HG03060 (cell line): Measurements from ENCODE around the gene CUL4A.

Source experiments
- ATAC-seq: cut with Tn5 transposase; IDR thresholded peaks from one replicate; pipeline ENCODE4 v1.9.1; 2021; ENCODE audit warnings: low read depth, moderate number of reproducible peaks; ENCODE audit not compliant: unreplicated experiment

The CUL4A gene

DNA sequence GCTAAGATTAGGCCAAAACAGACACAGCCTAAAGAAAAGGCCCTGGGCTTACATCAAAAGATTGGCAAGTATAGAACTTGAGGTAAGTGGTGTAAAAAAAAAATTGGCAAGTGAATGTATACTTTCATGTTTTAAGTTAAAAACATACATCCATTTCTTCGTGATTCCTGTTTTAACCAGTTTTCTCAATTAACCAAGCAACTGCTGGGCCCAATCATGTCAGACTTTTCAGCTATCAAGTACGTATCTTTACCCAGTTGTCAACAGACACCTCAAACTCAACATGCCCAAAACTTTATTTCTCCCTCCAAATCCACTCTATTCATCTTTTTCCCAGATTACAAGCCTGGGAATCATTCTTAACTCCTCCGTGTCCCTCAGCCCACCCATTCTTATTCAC lies 2.0 kb upstream of the CUL4A start:
- no peak for ATAC-seq

DNA sequence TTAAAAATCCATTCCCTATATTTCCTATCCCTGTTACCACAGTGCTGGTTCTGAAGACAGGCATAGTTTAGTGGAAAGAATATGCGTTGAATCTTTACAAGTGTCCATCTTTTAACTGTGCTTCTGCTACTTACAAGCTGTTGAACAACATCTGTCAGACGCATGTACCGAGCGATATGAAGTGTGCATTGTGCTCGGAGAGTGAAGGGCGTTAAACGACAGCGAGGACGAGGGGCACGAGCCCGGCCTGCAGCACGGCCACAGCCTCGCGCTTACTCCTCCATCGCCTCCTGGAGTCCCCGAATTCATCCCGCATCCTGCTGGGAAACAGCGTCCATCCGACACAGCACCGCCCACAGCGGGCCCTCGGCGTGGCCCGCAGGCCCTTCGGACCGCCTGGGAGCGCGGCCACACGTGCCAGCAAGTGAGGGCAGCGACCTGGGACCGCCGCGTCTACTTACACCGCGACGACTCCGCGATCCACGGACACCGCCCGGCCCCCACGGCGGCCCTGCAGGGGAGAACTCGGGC lies 1.5 kb upstream of the CUL4A start:
- ATAC-seq, result peak; percentile 3

DNA sequence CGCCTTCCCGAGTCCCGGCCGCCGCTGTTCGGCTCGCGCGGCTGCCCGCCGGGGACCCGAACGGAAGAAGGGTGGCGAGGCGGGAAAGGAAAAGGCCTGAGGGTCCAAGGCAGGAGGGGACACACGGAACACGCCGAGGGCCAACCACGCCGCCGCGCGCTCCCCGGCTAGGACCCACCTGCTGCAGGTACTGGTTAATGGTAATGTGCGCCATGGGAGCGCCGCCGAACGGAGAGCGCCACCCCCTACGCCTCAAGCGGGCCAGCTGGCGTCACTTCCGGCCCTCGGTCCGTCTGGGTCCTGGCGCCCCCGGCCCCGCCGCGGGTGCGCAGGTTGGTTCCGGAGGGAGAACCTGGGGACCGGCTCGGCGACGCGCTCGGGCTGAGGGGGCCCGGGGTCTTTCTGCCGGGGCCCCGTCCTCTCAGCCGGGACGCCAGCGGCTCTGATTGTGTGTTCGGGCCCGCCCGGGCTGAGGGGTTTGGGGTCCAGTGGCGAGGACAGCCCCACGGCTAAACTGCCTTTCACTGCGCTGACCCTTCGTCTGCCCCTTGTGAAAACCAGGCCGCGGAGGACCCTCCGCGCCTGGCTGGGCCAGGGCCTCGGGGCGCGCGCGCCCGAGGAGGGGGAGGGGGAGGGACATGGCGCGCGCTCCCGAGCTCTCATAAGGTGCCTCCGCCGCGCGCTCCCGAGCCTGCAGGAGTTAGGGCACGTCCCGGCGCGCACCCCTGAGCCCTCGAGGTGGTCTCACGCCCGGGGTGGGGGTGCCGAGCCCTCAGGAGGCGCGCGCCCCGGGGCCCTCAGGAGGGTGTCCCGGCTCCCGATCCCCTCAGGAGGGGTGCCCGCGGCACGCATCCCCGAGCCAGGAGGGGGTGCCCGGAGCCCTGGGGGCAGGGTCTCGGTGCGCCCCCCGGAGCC lies 735 bp upstream of the CUL4A start, which contains the start of gene PCID2:
PCID2 (minus strand) TSS at position 249 of the 915 bp plus-strand sequence; CDS start at position 214, 35 bp downstream.
- ATAC-seq, result peak; percentile 42

DNA sequence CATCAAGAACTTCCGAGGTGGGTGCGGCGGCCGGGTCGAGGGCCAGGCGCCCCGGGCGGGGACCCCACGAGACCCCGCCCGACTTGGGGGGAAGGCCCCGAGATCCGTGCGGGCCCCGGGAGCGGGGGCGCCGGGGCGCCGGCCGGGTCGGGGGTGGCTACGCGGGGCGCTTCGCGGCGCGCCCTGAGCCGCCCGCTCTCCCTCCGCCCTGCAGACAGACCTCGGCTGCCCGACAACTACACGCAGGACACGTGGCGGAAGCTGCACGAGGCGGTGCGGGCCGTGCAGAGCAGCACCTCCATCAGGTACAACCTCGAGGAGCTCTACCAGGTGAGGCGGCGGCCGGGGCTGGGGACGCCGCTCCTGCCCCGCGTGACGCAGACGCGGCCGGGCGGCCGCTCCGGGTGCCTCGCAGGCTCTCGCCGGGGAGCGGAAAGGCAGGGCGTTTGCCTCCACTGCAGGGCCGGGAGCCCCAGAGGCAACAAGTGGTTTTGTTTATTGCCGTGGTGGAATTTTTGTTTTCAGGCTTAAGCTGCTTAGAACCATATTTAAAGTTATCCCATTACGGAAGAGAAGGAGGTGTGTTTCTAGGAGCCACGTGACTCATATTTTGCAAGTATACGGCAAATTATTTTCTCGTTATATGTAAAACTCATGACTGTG lies 477 bp downstream of the CUL4A start:
- no peak for ATAC-seq

DNA sequence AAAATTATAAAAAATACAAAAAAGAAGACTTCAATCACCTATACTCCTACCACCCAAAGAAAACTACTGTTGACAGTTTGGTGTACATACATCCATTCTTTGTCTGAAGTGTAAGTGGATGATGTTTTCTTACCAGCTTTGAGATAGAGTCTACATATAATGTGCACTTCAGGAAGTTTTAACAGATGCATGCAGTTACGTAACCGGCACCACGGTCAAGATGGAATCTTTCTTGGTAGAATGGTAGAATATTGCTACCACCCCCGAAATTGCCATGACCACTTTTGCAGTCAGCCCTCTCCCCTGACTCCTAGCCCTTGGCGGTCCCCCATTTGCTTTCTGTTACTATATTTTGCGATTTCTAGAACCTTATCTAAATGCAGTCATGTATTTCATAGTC lies 1.4 kb downstream of the CUL4A start:
- ATAC-seq, result no peak

DNA sequence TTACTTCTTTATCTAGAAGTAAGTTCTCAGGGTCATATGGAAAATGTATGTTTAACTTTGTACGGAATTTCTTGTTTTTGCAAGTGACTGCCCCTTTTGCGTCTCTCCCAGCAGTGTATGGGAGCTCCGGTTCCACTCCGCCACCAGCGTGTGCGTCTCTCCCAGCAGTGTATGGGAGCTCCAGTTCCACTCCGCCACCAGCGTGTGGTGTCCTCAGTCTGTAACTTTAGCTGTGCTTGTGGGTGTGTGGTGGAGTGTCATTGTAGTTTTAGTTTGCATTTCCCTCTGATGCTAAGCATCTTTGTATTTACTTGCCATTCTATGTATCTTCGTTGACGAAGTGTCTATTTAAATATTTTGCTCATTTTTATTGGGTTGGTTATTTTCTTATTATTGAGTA lies 2.4 kb downstream of the CUL4A start:
- ATAC-seq, result no peak

DNA sequence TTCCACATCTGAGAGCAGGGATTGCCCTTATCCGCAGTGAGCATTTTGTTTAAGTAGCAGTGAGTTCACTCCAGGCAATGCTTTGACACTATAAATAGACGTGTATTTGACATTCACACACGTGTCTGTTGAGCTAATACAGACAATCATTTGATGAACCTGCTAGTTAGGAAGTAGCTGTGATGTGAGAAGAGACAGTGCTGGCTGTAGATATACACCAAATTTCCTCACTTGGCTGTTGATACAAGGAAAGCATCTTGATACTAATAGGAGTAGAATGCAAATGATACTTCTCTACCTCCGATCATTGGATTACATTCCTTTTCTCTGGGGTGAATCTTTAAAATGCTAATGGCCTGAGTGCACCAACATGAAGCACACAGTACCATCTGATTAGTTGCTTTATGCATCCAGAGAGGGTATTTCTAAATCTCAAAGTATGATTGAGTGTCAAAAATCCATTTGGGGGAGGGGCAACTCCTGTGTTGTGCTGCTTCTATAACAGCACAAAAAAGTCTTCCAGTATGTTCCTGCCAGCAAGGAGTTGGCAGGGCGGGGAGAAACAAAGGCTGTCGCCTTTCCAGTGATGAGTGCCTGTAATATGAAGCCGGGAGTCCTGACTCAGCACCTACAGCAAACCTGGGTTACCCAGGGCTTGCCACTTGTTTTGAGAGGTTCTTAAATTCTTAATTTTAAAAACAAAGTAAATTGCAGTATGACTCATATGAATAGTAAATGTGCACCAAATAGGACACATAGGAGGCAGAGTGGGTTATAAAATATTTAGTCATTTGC lies 7.0 kb downstream of the CUL4A start:
- ATAC-seq, result no peak

DNA sequence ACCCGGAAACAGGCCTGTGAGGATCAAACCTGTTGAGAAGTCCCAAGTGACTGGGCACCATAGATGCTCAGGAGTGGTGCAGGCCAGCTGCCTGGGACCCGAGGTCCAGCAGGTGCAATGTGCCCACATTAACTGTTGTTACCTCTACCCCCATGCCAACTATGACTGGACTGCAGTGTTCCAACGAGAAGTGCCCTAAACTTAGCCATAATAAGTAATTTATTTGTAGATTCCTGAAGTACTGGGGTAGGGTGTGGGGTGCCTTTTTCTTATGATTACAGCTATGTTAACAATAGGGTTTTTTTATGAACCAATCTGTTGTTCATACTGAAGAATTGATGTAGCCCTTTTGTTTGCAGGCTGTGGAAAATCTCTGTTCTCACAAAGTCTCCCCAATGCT lies 9.2 kb downstream of the CUL4A start:
- no peak for ATAC-seq

DNA sequence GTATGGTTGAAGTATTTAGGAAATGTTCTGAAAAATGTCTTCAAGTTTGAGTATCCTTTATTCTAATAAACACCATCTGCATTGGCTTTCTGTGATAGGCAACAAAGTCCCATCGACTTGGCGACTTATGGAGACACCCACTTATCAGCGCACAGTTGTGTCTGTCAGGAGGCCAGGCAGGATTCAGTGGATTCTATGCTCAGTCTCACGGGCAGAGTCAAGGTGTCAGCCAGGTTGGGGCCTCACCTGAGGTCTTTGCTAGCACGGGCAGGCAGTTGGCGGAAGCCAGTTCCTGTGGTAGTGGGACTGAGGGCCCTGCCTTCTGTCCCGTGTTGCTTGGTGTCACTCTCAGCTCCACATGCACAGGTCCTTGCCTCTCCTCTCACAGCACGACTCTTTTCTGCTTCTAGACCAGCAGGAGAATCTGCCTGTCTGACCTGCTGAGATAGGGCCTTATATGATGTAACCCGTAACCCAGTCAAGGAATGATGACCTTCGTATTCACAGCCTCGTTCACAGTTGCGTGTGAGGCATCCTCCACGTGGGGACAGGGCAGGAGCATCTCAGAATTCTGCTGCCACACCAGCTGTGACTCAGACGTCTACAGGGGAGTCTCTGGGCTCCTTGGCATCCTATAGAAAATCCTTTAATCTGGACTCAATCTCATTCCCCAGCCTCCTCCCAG lies 10.0 kb downstream of the CUL4A start:
- no peak for ATAC-seq

DNA sequence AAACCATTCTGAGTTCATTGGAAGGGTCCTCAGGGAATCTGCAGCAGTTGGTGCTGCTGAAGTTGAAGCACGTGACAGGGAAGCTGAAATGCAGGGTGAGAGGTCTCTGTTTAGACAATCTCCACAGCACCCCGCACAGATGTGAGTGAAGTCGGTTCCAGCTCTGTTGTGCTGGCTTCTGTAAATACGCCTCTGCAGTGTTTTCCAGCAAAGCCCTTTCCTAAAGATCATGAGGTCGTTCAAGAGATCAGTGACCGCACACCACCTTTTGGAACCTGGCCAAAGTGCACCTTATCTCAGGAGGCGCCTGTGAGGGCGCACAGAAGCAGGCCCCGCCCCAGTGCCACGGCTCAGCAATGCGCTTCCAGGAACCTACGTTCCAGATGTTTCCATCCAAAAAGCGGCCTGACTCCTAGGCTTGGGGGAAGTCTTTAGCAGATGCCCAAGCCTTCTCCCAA lies 10.8 kb downstream of the CUL4A start:
- ATAC-seq, result no peak

DNA sequence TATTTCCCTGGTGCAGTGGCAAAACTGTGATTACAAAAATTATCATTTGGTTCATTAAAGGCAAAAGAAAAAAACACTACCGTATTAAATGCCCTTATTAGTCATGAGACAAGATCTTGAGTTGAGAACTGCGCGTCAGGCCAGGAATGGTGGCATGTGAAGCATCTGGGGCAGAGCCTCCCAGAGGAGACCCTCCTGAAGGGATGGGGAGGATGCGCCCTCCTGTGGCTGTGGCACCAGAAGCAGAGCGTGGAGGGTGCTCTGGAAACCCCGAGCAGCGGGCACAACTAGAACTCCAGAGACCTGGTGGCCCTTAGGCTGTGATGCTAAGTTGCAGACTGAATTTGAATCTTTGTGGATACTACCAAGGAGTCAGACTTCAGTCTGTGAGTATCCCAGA lies 11.5 kb downstream of the CUL4A start:
- ATAC-seq, result no peak

DNA sequence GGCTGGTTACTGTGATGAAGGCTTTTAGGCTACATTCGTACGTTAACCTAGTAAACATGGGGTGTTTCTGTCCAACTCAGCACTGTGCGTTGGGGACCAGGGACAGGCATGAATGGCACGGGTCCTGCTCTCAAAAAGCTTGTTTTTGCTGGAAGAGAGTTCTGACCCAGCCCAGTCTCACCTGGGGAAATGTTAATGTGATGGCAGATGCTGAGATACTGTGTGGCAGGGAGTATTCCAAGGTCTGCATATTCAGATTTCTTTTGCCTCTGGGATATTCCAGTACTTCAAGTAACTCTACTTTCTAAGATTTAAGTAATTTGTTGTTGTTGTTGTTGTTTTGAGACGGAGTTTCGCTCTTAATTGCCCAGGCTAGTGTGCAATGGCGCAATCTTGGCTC lies 13.7 kb downstream of the CUL4A start:
- ATAC-seq, result no peak

DNA sequence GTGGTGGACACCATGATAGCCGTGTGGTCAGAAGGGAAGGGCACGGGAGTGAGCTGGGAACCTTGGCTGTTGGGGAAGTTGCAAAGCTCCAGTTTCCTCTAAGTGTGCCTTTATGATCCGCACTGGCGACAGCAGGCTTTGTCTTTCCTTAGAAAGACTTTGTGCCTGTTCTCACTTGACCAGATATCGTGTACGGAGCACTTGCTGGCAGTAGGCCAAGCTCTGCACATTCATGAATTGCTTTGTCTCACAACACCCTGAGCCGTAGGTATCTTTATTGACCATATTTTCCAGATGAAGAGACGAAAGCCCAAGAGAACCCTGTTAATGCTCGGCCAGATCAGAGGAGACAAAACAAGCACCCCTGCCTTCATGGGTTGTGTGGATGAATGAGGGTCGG lies 15.1 kb downstream of the CUL4A start:
- no peak for ATAC-seq

DNA sequence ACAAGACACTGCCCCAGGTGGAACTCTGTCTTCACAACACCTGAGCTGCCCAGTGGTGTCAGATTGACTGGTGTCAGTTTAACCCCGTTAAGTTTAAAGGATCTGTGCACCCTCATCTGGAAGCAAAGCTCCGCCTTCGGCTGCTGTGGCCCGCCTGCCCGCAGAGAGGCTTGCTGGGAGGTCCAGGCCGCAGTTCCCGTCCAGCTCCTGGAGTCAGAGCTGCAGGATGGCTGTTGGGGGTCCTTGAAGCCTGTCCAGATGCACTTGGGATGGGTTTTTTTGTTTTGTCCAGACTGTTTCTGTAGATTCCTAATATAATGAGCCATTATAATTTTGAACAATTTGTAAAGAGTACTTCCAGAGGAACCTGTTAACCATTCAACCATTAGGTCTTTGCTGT lies 16.1 kb downstream of the CUL4A start:
- ATAC-seq, result no peak

DNA sequence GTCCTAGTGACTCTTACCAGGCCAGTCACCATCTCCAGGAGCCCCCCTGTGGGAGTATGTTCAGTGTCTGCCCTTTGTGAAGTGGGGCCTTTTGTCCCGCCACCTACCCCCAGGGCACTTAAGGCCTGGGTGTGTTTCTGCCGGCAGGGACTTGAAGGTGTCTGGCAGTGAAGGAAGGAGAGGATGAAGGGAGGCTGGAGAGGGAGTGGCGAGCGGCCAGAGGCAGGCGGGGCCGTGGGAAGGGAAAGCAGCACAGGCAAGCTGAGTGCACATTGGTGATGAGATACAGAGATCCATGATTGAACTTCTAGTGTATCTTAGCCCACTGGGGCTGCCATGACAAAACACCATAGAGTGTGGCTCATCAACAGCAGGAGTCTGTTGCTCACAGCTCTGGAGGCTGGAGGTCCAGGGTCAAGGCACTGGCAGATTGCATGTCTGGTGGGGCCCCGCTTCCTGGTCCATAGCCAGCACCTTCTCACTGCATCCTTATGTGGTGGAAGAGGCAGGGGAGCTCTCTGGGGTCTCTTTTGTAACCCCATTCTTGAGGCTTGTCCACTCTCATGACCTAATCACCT lies 17.5 kb downstream of the CUL4A start:
- ATAC-seq, result no peak

DNA sequence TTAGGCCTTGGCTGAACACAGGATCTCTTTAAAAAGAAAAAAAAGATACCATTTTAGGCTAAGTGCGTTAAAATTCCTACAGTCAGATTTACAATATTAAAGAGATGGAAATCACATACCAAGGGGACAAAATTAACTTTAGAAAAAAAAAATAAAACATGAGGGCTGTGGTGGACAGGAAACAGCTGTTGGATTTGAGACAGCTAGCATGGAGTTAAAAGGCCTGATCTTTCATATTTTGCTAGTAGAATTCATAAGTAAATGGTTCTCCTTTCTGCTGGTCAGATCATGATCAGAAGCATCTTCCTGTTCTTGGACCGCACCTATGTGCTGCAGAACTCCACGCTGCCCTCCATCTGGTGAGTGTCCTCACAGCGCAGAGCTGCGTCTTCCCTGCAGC lies 19.7 kb downstream of the CUL4A start:
- ATAC-seq, result no peak

DNA sequence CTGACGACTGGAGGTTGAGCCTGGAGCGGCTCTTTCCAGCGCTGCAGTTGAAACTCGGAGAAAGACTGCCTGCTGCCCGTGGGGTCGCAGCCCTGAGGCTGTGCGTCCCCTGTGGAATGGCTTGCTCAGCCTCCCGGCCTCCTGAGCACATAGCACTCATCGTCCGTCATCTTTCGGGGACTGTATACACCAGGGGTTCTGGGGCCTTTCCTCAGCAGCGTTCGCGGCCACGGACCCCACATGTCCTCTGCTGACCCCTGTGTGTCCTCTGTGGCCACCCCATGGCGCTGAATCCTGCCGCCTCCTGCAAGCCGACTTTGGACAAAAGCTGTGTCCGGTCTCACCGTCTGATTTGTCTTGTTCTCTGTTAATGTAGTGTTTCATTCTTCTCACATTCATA lies 20.4 kb downstream of the CUL4A start:
- ATAC-seq, result no peak

DNA sequence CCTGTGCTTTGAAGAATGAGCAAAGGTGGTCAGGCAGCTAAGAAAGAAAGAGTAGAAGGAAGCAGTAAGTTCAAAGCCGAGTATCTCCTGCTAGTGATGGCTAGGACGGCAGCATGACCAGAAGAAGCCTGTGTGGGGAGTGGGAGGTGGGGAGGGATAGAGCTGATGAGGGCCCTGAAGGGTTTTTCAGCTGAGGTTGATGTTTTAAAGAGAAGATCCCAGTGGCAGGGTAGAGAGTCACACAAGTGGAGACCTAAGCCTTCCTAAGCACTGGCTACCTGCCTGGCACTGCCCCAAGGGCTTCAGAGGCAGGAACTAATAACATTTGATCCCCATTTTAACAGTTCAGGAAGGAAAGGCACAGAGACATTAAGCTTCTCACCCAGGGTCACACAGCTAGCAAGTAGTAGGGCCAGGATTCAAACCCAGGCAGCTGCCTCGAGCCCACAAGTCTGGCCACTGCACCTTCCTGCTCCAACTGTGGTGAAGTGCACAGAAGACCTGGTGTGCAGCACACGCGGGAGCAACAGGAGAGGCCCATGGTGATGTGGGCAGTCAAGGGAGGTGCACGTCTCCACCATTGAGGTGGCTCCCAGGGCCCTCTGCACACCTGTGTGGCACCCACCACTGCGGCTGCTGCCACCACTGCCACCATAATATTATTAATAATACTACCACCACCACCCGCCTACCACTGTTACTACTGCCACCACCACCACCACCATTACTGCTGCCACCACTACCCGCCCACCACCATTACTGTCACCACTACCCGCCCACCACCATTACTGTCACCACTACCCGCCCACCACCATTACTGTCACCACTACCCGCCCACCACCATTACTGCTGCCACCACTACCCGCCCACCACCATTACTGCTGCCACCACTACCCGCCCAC lies 22.1 kb downstream of the CUL4A start:
- no peak for ATAC-seq
